ENCODE results near the gene XYLT1.

XYLT1 gene

DNA sequence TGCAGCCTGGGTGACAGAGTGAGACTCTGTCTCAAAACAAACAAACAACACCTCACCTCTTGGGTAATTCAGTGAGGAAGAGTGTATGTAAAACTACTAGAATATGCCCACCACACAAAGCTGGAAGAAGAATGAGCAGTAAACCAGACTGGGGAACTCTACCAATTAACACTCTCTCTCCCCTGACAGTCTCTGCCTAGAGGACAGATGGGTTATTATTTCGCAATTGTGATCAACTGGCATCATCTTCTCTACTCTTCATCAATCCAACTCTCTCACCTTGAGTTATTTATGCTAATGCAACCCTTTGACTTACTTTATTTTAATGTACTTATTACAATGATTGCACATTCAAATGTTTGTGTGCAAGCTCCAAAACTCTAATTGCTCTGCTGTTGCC, 205.6 kb downstream of the XYLT1 start:
- H3K79me2 ChIP-seq (ENCODE audit: insufficient read depth, low read depth) = no peaks in the 10 kb centered on the region
- no peak overlapping the region for H3K9ac ChIP-seq
- no peak overlapping the region for H2AFZ ChIP-seq (ENCODE audit: low read depth)
- no peak overlapping the region for H3K4me2 ChIP-seq
- TF ChIP-seq, protein P1, sequence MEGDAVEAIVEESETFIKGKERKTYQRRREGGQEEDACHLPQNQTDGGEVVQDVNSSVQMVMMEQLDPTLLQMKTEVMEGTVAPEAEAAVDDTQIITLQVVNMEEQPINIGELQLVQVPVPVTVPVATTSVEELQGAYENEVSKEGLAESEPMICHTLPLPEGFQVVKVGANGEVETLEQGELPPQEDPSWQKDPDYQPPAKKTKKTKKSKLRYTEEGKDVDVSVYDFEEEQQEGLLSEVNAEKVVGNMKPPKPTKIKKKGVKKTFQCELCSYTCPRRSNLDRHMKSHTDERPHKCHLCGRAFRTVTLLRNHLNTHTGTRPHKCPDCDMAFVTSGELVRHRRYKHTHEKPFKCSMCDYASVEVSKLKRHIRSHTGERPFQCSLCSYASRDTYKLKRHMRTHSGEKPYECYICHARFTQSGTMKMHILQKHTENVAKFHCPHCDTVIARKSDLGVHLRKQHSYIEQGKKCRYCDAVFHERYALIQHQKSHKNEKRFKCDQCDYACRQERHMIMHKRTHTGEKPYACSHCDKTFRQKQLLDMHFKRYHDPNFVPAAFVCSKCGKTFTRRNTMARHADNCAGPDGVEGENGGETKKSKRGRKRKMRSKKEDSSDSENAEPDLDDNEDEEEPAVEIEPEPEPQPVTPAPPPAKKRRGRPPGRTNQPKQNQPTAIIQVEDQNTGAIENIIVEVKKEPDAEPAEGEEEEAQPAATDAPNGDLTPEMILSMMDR (conservative IDR thresholded peaks at IDR 0.05; ENCODE audit: low read depth, low read length) = no peak
- H3K36me3 ChIP-seq (ENCODE audit: insufficient read depth) = no peaks in the 10 kb centered on the region
- no peaks in the 10 kb centered on the region for H3K27me3 ChIP-seq (ENCODE audit: insufficient read depth, low read depth)
- peaks cover 11% of the 10 kb centered on the region for H3K4me1 ChIP-seq (ENCODE audit: low read depth, poor library complexity, severe bottlenecking)
- H3K4me3 ChIP-seq (IDR thresholded peaks at IDR 0.05; ENCODE audit: insufficient read depth, low read depth, low read length) = no peak overlapping the region
- no peaks in the 10 kb centered on the region for H4K20me1 ChIP-seq (ENCODE audit: insufficient read depth)
- H3K27ac ChIP-seq = no peak overlapping the region

DNA sequence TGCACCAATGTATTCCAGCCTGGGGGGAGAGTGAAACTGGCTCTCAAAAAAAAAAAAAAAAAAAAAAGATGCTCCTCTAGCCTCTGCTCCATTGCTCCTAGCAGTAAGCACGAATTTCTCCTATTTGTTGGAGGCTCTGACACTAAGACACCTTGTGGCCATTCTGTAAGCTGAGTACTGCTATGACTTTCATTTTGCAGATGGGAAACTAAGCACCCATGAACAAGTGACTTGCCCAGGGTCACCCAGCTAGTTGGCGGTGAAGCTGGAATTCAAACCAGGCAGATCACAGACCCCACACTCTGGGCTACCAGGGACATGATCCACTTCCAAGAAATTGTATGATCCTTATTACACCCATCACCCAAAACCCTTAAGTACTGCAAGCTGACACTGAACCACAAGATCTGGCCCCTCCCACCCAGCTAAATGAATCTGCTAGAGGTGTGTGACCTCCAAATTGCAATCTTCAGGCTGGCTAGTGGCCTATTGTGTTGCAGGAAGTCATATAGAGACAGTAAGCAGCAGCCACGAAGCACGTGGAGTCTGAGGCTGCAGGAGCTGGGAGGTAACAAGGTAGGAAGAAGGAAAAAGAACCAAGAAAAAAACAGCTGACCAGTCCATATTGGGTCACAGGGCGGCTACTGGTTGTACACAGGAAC, 209.4 kb downstream of the XYLT1 start:
- TF ChIP-seq, protein P1 (conservative IDR thresholded peaks at IDR 0.05; ENCODE audit: low read depth, low read length) = no peak
- Histone ChIP-seq H2AFZ (ENCODE audit: low read depth) (no peak overlapping the region), H3K27me3 (ENCODE audit: insufficient read depth, low read depth) (no peaks in the 10 kb centered on the region), H3K36me3 (ENCODE audit: insufficient read depth) (no peaks in the 10 kb centered on the region), H3K27ac (no peak overlapping the region), H3K4me3 (IDR thresholded peaks at IDR 0.05; ENCODE audit: insufficient read depth, low read depth, low read length) (no peak overlapping the region), H3K4me2 (no peak overlapping the region), H3K79me2 (ENCODE audit: insufficient read depth, low read depth) (no peaks in the 10 kb centered on the region), H3K9ac (no peak overlapping the region), H4K20me1 (ENCODE audit: insufficient read depth) (no peaks in the 10 kb centered on the region), H3K4me1 (ENCODE audit: low read depth, poor library complexity, severe bottlenecking) (peaks cover 11% of the 10 kb centered on the region)

DNA sequence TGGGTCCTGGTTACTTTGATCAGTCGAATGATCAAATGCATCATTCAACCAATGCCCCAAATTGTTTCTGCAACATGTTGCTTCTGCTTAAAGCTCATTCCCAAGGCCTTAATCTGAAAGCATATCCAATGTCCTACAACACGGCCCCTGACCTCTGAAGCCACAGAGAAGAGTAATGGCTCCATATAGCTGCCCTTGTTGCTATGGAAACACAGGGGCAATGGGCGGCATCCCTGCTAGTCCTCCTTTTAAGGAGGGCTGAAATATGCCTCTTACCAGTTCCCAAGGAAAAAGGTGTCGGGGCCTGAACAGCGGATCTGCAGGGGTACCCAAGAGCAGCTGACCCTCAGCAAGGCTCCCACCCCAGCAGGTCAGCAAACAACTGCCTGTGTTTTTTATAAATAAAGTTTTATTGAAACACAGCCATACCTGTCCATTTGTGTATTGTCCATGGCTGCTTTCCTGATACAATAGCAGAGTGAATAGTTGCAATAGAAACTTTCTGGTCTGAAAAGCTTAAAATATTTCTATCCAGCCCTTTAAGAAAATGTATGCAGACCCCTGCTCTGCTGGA, 210.4 kb downstream of the XYLT1 start:
- no peak overlapping the region for H3K4me3 ChIP-seq (IDR thresholded peaks at IDR 0.05; ENCODE audit: insufficient read depth, low read depth, low read length)
- H3K4me1 ChIP-seq (ENCODE audit: low read depth, poor library complexity, severe bottlenecking) = peaks cover 11% of the 10 kb centered on the region
- no peaks in the 10 kb centered on the region for H3K27me3 ChIP-seq (ENCODE audit: insufficient read depth, low read depth)
- no peaks in the 10 kb centered on the region for H3K36me3 ChIP-seq (ENCODE audit: insufficient read depth)
- no peak overlapping the region for H3K27ac ChIP-seq
- H3K4me2 ChIP-seq = no peak overlapping the region
- no peaks in the 10 kb centered on the region for H4K20me1 ChIP-seq (ENCODE audit: insufficient read depth)
- H3K9ac ChIP-seq = no peak overlapping the region
- no peak overlapping the region for H2AFZ ChIP-seq (ENCODE audit: low read depth)
- H3K79me2 ChIP-seq (ENCODE audit: insufficient read depth, low read depth) = no peaks in the 10 kb centered on the region
- TF ChIP-seq, protein P1 (conservative IDR thresholded peaks at IDR 0.05; ENCODE audit: low read depth, low read length) = no peak

DNA sequence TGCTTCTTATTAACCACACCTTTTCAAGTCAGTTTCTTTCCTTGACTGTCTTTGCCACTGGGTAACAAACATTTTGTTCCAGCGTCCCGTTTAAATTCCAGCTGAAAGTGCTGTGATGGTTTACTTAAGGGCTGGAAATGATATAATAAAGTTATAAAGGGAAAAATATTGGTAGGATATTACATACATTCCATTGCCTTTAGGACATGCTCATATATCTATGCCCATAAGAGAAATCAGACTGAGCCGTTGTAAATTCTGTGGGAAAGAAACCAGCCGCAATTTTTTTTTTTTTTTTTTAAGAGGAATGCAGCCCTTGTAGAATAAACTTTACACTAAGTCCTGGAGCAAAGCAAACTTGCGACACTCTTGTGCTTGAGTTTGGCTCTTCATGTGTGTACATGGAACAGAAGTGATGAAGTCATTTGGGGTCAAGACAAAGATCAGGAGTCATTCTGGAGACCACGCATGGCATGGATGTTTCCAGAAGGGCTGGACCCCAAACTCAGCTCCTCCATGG, 210.9 kb downstream of the XYLT1 start:
- TF ChIP-seq, protein P1 (conservative IDR thresholded peaks at IDR 0.05; ENCODE audit: low read depth, low read length) = no peak
- no peak overlapping the region for H3K27ac ChIP-seq
- no peak overlapping the region for H3K4me3 ChIP-seq (IDR thresholded peaks at IDR 0.05; ENCODE audit: insufficient read depth, low read depth, low read length)
- peaks cover 11% of the 10 kb centered on the region for H3K4me1 ChIP-seq (ENCODE audit: low read depth, poor library complexity, severe bottlenecking)
- no peaks in the 10 kb centered on the region for H4K20me1 ChIP-seq (ENCODE audit: insufficient read depth)
- no peak overlapping the region for H3K4me2 ChIP-seq
- no peaks in the 10 kb centered on the region for H3K79me2 ChIP-seq (ENCODE audit: insufficient read depth, low read depth)
- no peaks in the 10 kb centered on the region for H3K27me3 ChIP-seq (ENCODE audit: insufficient read depth, low read depth)
- H3K36me3 ChIP-seq (ENCODE audit: insufficient read depth) = no peaks in the 10 kb centered on the region
- H3K9ac ChIP-seq = no peak overlapping the region
- H2AFZ ChIP-seq (ENCODE audit: low read depth) = no peak overlapping the region
